Activated naive CD8-positive, alpha-beta T cell treated with anti-CD3 and anti-CD28 coated beads, Interleukin-2, amount 50 U/mL, for 24 hours (primary cell): Measurements from ENCODE around the gene MTOR.
A peak's percentile ranks its signal among the peaks of the same experiment; 100 is the strongest.
"Not testable (repeated sequence)": the region's sequence is repeated elsewhere in the genome, so short reads cannot be mapped to it uniquely, and the experiment has no call there.

Experiments used
- ATAC-seq: fragments of 150-1000 bp; cut with Tn5 transposase; one replicate; pipeline ENCODE4 v1.10.0; 2021
- DNase-seq: peaks from one replicate; pipeline ENCODE4 v3.0.0; 2021
- H3K27ac Mint-ChIP-seq: one replicate; pipeline ENCODE4 v1.8.0; 2021; ENCODE audit warnings: mild to moderate bottlenecking, mixed read lengths
- H3K27me3 Mint-ChIP-seq: one replicate; pipeline ENCODE4 v1.8.0; 2021; ENCODE audit warnings: mixed read lengths
- H3K36me3 Mint-ChIP-seq: one replicate; pipeline ENCODE4 v1.8.0; 2021; ENCODE audit warnings: low read depth, mixed read lengths
- H3K4me1 Mint-ChIP-seq: one replicate; pipeline ENCODE4 v1.8.0; 2021; ENCODE audit warnings: mixed read lengths
- H3K4me3 Mint-ChIP-seq: one replicate; pipeline ENCODE4 v1.8.0; 2021; ENCODE audit warnings: mild to moderate bottlenecking, moderate library complexity, mixed read lengths
- H3K9me3 Mint-ChIP-seq: one replicate; pipeline ENCODE4 v1.8.0; 2021; ENCODE audit warnings: mixed read lengths

The MTOR gene

DNA sequence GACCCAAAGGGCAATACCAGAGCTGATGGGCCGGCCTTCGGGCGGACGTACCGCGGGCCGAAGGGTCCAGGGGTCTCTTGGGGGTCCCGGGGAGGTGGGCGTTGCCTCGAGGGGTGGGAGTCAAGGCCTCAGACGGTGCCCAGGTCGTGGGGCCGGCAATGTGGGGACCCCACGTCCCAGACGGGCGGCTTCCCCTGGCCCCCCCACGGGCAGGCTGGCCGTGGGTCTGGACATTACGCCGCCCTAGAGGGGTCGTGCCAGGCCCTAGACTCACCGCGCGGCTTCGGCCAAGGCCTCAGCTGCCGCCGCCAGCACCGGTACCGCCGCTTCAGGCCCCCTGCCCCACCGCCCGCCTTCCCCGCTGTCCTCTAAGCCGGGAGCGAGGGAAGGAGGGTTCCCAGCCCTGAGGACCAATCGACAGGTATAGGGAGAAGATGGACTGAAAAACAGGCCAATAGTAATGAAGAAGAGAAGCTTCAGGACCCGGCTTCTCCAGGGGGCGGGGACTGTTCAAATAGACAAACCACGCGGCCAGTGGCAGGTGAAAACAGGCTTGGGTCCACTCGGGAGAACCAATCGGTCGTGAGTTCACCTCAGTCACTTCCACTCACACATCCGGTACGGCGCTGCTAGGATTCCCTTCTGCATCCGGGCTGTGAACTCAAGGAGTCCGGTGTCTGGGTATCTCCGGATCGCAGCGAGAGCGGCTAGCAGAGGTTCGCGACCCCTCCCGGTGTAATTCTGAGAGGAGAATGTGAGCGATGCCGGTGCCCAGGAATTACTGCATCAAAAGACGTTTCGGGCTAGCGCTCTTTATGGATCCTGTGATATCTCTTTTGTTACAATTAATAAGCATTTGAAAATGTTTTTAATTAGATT lies at the start of gene MTOR:
TSS of gene MTOR (minus strand) at position 381 of the 879 bp plus-strand sequence. CDS start 3,142 bp downstream, outside the sequence.
- Mint-ChIP-seq H3K27ac (peak within 1 kb of the TSS; percentile 83), H3K4me1 (peaks cover 22% of the 10 kb centered on the region), H3K4me3 (peak within 1 kb of the TSS; percentile 92), H3K9me3 (no peaks in the 10 kb centered on the region), H3K36me3 (peaks cover 15% of the 10 kb centered on the region), H3K27me3 (no peaks in the 10 kb centered on the region)
- ATAC-seq (peak; percentile 99), DNase-seq (peak; percentile 95)

DNA sequence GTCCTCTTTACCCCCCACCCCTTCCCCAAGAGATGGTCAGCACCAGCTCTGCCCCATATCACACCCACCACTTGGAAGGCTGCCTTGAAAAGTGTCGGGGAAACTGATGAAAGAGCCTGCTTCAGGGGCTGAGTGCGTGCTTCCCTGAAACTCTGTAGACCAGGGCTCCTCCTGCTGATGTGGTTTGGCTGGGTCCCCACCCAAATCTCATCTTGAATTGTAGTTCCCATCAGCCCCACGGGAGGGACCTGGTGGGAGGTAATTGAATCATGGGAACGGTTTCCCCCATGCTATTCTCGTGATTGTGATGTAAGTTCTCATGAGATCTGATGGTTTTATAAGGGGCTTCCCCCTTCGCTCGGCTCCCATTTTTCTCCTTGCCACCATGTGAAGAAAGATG lies 47.0 kb upstream of the MTOR start:
- no peaks in the 10 kb centered on the region for H3K36me3 Mint-ChIP-seq
- H3K27me3 Mint-ChIP-seq = no peaks in the 10 kb centered on the region
- no peak overlapping the region for H3K27ac Mint-ChIP-seq
- H3K4me1 Mint-ChIP-seq = peaks cover 3% of the 10 kb centered on the region
- ATAC-seq = no peak
- no peak overlapping the region for H3K4me3 Mint-ChIP-seq
- DNase-seq = no peak
- H3K9me3 Mint-ChIP-seq = no peaks in the 10 kb centered on the region

DNA sequence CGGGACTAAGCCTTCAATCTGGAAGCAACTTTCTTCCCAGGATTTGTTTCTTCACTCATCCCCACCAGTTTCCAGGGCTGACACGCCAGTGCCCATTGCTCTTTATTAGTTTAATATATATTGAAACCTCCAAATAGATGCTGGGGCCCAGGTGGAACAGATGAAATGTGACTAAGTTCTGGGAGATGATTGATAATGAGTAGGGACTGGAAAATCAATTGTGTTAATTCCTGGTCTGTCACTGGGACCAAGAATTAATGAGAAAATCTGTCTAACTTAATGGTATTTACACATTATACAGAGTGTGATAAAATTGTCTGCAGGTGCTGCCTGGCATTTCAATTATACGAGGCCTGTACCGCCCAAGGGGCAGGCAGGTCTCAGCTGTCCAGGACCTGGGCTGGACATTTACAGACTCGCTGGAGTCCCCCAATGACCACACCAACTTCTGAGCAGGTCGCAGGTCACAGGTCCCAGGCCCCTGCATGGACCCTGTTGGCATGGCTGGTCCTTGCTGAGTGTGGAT lies 46.4 kb upstream of the MTOR start:
- Mint-ChIP-seq H3K27me3 (no peaks in the 10 kb centered on the region), H3K9me3 (no peaks in the 10 kb centered on the region), H3K27ac (no peak overlapping the region), H3K4me3 (no peak overlapping the region), H3K36me3 (no peaks in the 10 kb centered on the region), H3K4me1 (peaks cover 3% of the 10 kb centered on the region)
- no peak for ATAC-seq
- no peak for DNase-seq

DNA sequence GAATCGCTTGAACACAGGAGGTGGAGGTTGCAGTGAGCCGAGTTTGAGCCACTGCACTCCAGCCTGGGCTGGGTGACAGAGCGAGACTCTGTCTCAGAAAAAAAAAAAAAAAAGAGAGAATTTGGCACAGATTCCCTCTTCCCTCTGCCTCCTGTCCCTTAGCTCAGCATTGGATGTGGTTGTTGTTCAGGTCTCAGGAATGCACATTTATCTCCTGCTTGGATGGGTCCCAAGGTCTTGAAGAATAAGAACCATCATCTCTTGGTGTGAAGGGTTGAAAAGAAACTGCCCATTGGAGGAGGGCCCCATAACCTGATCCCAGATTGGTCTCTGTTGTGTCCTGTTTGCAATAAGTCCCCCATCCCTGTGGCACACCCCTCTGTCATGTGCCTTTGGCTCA lies 45.5 kb upstream of the MTOR start:
- no peaks in the 10 kb centered on the region for H3K36me3 Mint-ChIP-seq

DNA sequence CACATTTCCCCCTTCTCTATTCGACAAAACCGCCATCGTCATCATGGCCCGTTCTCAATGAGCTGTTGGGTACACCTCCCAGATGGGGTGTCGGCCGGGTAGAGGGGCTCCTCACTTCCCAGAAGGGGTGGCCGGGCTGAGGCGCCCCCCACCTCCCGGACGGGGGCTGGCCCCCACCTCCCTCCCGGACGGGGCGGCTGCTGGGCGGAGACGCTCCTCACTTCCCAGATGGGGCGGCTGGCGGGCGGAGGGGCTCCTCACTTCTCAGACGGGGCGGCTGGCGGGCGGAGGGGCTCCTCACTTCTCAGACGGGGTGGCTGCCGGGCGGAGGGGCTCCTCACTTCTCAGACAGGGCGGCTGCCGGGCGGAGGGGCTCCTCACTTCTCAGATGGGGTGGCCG lies 43.2 kb upstream of the MTOR start:
- not testable (repeated sequence) for H3K4me1 Mint-ChIP-seq, H3K9me3 Mint-ChIP-seq, H3K27ac Mint-ChIP-seq, H3K4me3 Mint-ChIP-seq, H3K36me3 Mint-ChIP-seq, ATAC-seq, H3K27me3 Mint-ChIP-seq, DNase-seq

More for the DNA sequence above, 45.5 kb upstream of the MTOR start:
- H3K27ac Mint-ChIP-seq = no peak overlapping the region
- H3K9me3 Mint-ChIP-seq = no peaks in the 10 kb centered on the region
- ATAC-seq (no peak), DNase-seq (no peak)
- H3K4me3 Mint-ChIP-seq = no peak overlapping the region
- peaks cover 3% of the 10 kb centered on the region for H3K4me1 Mint-ChIP-seq
- H3K27me3 Mint-ChIP-seq = no peaks in the 10 kb centered on the region

DNA sequence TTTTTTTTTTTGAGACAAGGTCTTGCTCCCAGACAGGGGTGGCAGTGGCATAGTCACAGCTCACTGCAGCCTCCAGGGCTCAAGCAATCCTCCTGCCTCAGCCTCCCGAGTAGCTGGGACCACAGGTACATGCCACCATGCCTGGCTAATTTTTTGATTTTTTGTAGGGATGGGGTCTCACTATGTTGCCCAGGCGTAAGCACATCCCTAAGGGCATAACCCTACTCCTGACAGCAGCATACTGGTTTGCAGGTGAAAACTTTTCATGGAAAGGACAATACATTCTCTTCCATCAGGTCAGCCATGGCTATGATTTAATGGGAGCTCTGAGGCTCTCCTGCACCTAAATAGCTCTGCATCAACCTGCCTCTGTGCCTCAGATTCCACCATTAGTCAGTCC lies 40.0 kb upstream of the MTOR start:
- no peak overlapping the region for H3K4me3 Mint-ChIP-seq
- no peaks in the 10 kb centered on the region for H3K9me3 Mint-ChIP-seq
- ATAC-seq = no peak
- H3K4me1 Mint-ChIP-seq = no peaks in the 10 kb centered on the region
- DNase-seq = no peak
- no peaks in the 10 kb centered on the region for H3K27me3 Mint-ChIP-seq
- no peak overlapping the region for H3K27ac Mint-ChIP-seq
- H3K36me3 Mint-ChIP-seq = no peaks in the 10 kb centered on the region

DNA sequence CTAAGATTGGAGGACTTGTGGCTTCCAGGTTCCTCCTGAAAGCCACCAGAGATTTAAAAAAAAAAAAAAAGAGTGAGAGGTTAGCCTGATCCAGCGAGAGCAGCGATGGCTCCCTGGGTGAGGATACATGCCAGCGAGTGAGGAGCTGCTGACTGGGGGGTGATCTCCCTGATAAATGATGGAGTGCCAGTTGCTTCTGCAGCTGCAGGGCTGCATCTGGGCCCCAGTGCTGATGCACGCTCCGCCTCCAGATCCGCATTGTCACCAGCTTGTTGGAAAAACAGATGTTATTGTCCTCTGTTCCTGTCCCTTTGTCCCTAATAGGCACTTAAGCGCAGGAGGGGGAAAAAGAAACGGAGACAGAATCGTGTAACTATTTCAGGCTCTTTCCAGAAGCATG lies 39.2 kb upstream of the MTOR start:
- ATAC-seq (no peak), DNase-seq (no peak)
- Mint-ChIP-seq H3K9me3 (no peaks in the 10 kb centered on the region), H3K4me3 (no peak overlapping the region), H3K36me3 (no peaks in the 10 kb centered on the region), H3K27ac (no peak overlapping the region), H3K27me3 (no peaks in the 10 kb centered on the region), H3K4me1 (peaks cover 2% of the 10 kb centered on the region)

DNA sequence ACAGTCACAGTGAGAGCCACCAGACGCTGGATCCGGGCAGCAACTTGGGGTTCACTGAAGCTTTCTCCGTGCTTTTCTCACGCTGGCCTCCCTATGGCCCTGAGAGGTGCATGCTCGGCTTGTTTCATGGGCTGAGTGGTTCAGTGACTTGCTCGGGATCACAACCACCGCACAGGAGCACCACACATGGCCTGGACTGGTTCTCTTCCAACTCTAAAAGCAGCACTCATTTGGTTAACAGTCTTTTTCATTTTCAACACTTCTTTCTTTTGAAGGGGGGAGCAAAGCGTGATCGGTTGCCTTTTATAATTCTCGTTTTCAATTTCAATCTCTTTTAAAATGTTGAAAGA lies 36.8 kb upstream of the MTOR start:
- ATAC-seq = no peak
- no peaks in the 10 kb centered on the region for H3K27me3 Mint-ChIP-seq
- no peak overlapping the region for H3K4me3 Mint-ChIP-seq
- H3K36me3 Mint-ChIP-seq = peaks cover 15% of the 10 kb centered on the region
- no peaks in the 10 kb centered on the region for H3K9me3 Mint-ChIP-seq
- no peak overlapping the region for H3K27ac Mint-ChIP-seq
- H3K4me1 Mint-ChIP-seq = peaks cover 9% of the 10 kb centered on the region
- no peak for DNase-seq

DNA sequence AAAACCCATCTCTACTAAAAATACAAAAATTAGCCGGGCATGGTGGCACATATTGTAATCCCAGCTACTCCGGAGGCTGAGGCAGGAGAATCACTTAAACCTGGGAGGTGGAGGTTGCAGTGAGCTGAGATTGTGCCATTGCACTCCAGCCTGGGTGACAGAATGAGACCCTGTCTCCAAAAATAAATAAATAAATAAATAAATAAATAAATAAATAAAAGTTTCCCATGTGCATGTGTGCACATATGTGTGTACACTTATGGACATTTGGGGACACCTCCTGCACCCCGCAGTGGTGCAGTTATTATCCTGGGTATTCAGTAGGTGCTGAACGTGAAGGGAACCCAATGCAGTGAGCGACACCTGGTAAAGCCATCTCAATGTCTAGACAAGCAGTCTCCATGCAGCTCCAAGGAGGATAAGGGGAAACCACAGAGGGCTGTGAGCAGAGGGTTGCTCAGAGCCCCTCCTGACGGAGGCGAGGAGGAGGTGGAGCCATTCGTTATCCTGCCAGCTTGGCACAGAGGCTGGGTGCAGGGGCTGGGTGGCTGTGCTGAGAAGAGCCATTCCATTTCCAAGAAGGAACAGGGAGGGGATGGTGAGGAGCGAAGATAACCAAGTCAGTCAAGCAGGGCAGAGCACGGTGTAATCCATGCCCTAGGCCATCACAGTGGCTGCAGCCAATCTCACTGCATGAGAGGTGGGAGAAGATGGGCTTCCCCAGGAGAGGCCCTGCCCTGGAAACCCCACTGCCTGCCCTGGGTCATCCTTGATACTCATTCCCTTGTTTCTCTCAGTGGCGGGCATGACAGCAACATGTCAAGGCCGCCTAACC lies 36.3 kb upstream of the MTOR start:
- Mint-ChIP-seq H3K4me3 (no peak overlapping the region), H3K9me3 (no peaks in the 10 kb centered on the region), H3K27ac (no peak overlapping the region), H3K36me3 (peaks cover 18% of the 10 kb centered on the region), H3K4me1 (peaks cover 9% of the 10 kb centered on the region), H3K27me3 (no peaks in the 10 kb centered on the region)
- DNase-seq (no peak), ATAC-seq (no peak)

DNA sequence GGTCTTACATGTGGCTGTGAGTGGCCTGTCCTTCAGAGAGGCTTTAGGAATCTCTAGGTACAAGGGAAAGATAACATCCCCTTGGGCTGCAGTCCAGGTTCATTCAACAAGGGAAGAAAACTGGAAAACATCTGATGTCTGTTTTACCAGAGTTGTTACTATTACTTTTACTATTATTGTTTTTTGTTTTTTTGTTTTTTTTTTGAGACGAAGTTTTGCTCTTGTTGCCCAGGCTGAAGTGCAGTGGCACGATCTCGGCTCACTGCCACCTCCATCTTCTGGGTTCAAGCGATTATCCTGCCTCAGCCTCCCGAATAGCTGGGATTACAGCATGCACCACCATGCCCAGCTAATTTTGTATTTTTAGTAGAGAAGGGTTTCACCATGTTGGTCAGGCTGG lies 35.4 kb upstream of the MTOR start:
- H3K36me3 Mint-ChIP-seq = peaks cover 20% of the 10 kb centered on the region
- H3K27ac Mint-ChIP-seq, H3K4me1 Mint-ChIP-seq, H3K27me3 Mint-ChIP-seq, ATAC-seq, H3K4me3 Mint-ChIP-seq, H3K9me3 Mint-ChIP-seq, DNase-seq: not testable (repeated sequence)

DNA sequence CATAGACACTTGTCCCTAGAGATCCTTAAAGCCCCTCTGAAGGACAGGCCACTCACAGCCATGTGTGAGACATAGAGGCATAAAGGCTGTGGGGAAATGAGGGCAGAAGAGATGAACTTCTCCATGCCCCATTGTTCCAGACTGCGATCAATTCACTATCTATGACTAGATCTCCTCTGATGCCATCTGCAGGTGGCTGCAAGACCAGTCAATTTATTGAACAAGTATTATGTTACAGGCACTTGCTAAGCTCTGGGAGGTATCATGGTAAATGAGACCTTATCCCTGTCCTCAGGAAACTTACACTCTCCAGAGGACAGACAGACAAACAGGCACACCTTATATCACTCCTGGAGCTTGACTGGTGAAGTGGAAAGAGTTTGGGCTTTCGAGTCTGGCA lies 33.6 kb upstream of the MTOR start:
- ATAC-seq (no peak), DNase-seq (no peak)
- Mint-ChIP-seq H3K36me3 (peaks cover 31% of the 10 kb centered on the region), H3K27ac (no peak overlapping the region), H3K27me3 (no peaks in the 10 kb centered on the region), H3K4me1 (peaks cover 15% of the 10 kb centered on the region), H3K4me3 (no peak overlapping the region), H3K9me3 (no peaks in the 10 kb centered on the region)

DNA sequence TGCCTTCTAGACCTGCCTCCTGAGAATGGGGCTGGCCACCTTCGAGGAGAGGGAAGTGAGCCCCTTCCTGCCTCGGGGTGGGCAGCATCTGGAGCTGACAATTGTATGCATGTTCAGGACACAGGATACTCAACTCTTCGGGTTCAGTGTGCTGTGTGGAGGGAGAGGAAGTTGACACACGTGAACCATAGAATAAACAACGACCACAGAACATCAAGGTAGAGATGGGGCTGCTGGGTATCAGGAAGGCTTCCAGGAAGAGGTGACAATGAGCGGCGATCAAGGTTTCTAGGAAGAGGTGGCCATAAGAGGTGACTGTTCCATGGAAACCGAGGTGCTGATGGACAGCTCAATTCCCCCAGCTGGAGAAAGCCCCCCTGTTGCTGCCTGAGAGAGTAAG lies 32.6 kb upstream of the MTOR start:
- ATAC-seq (no peak), DNase-seq (no peak)
- Mint-ChIP-seq H3K27ac (no peak overlapping the region), H3K27me3 (no peaks in the 10 kb centered on the region), H3K9me3 (no peaks in the 10 kb centered on the region), H3K4me1 (peaks cover 16% of the 10 kb centered on the region), H3K36me3 (peaks cover 38% of the 10 kb centered on the region), H3K4me3 (no peak overlapping the region)

DNA sequence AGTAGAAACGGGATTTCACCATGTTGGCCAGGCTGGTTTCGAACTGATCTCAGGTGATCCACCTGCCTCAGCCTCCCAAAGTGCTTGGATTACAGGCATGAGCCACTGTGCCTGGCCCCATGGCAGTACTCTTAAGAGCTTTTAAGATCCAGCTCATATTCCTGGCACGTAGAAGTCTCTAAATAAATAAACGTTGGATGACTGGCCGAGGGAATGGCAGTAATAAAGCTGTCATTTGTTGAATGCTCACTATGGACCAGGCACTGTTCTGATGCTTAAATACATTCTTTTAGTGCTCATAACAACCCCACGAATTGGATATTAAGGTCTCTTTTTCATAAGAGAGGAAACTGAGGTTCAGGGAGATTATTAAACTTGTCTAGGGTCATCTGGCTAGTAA lies 31.5 kb upstream of the MTOR start:
- no peak overlapping the region for H3K4me3 Mint-ChIP-seq
- no peaks in the 10 kb centered on the region for H3K27me3 Mint-ChIP-seq
- DNase-seq (no peak), ATAC-seq (no peak)
- peaks cover 17% of the 10 kb centered on the region for H3K4me1 Mint-ChIP-seq
- H3K36me3 Mint-ChIP-seq = peaks cover 42% of the 10 kb centered on the region
- H3K9me3 Mint-ChIP-seq = no peaks in the 10 kb centered on the region
- H3K27ac Mint-ChIP-seq = no peak overlapping the region

DNA sequence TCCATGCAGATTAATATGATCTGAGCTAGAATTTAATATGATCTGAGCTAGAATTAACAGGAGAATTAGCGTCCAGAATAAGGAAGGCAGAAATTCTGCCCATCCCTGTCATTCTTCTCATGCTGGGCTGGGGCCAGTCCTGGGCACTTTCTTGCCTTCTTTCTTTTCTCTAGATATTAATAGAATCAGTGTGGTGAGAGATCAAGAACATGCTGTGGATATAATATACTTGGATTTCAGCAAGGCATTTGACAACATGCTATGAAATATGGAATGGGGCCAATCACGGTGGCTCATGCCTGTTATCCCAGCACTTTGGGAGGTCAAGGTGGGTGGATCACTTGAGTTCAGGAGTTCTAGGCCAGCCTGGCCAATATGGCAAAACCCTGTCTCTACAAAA lies 28.7 kb upstream of the MTOR start:
- ATAC-seq = no peak
- Mint-ChIP-seq H3K4me3 (no peak overlapping the region), H3K27me3 (no peaks in the 10 kb centered on the region), H3K36me3 (peaks cover 55% of the 10 kb centered on the region), H3K9me3 (no peaks in the 10 kb centered on the region), H3K4me1 (peaks cover 15% of the 10 kb centered on the region), H3K27ac (no peak overlapping the region)
- DNase-seq = no peak

DNA sequence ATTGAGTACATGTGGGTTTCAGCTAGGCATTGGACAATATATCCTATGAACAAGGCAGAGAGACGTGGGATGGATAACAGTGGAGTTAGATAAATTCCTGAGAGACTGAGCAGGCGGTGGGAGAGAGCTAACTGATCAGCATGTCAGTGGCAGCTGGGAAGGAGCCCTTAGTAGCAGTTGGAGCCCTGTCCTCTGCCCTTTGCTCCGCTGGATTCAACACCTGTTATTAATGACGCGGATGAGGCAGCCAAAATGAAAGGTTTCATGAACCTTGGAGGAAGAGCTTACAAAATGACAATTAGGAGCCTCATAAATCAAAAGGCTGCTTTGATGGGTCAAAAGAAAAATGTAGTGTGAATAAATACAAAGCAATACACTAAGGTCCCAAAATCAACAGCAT lies 26.7 kb upstream of the MTOR start:
- Mint-ChIP-seq H3K36me3 (peaks cover 44% of the 10 kb centered on the region), H3K4me3 (no peak overlapping the region), H3K27me3 (no peaks in the 10 kb centered on the region), H3K9me3 (no peaks in the 10 kb centered on the region), H3K4me1 (peaks cover 25% of the 10 kb centered on the region), H3K27ac (no peak overlapping the region)
- DNase-seq (no peak), ATAC-seq (no peak)
